OCI-LY7 (cell line): ENCODE results near the gene NT5C2.

Experiments used
- EZH2phosphoT487 ChIP-seq: fragments of 200-600 bp; sonication (generic); IDR thresholded peaks from 2 replicates; pipeline ENCODE4 v1.6.1; 2018; ENCODE audit warnings: low read depth, borderline replicate concordance, mild to moderate bottlenecking, mixed run types, antibody characterized with exemption, low read length, moderate library complexity, mixed read lengths
- TF ChIP-seq, protein P1 (sequence below): fragments of 200-600 bp; sonication (generic); conservative IDR thresholded peaks from 2 replicates; pipeline ENCODE4 v1.5.1; 2014; ENCODE audit warnings: mild to moderate bottlenecking, antibody characterized with exemption, low read length, moderate library complexity, mixed read lengths

DNA sequence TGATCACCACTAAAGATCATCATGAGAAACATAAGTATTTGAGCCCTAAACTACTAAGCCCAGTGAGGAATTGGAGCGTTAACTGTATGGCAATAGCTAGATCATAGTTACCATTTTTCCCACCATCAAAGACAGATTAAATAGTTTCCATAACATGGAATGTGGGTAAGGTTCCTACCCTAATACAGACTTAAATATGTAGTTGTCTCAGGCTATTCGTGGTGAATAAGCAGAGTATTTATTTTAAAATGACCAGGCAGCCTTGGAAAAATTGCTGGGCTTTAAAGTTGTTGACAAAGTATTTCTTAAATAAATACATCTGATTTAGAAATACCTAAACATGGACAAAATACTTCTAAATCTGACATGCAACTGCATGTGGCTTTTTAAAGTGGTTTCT is 106.8 kb downstream of the NT5C2 start:
- TF ChIP-seq, protein P1, sequence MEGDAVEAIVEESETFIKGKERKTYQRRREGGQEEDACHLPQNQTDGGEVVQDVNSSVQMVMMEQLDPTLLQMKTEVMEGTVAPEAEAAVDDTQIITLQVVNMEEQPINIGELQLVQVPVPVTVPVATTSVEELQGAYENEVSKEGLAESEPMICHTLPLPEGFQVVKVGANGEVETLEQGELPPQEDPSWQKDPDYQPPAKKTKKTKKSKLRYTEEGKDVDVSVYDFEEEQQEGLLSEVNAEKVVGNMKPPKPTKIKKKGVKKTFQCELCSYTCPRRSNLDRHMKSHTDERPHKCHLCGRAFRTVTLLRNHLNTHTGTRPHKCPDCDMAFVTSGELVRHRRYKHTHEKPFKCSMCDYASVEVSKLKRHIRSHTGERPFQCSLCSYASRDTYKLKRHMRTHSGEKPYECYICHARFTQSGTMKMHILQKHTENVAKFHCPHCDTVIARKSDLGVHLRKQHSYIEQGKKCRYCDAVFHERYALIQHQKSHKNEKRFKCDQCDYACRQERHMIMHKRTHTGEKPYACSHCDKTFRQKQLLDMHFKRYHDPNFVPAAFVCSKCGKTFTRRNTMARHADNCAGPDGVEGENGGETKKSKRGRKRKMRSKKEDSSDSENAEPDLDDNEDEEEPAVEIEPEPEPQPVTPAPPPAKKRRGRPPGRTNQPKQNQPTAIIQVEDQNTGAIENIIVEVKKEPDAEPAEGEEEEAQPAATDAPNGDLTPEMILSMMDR = no peak
- no peak for TF ChIP-seq EZH2phosphoT487
